ENCODE results near the gene NUDT15. TPM values are rescaled to one million over a fixed set of nuclear protein-coding genes. Genes with fewer than 3 reads are reported as not detected.

Gene NUDT15
- total RNA-seq, 1 experiment from 2014 or later, result 38.6 TPM

DNA sequence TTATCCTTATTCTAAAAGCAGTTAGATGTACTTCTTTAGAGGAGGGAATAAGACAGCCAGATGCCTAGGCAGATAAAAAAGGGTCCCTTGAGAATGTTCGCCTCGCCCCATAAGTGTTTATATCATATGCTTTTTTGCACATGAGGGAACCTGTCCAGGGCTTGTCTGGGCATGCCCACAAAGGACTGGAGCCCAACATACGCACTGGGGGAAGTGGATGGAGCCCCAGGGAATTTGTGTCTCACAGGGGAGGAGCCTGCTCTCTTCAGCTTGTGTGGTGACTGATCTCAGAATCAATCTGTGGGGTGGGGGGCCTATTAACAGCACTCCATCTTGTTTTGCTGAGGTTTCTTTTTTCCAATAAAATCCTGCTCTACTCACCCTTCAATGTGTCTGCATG, 34.8 kb downstream of the NUDT15 start (continued):
- TF ChIP-seq, protein P1, sequence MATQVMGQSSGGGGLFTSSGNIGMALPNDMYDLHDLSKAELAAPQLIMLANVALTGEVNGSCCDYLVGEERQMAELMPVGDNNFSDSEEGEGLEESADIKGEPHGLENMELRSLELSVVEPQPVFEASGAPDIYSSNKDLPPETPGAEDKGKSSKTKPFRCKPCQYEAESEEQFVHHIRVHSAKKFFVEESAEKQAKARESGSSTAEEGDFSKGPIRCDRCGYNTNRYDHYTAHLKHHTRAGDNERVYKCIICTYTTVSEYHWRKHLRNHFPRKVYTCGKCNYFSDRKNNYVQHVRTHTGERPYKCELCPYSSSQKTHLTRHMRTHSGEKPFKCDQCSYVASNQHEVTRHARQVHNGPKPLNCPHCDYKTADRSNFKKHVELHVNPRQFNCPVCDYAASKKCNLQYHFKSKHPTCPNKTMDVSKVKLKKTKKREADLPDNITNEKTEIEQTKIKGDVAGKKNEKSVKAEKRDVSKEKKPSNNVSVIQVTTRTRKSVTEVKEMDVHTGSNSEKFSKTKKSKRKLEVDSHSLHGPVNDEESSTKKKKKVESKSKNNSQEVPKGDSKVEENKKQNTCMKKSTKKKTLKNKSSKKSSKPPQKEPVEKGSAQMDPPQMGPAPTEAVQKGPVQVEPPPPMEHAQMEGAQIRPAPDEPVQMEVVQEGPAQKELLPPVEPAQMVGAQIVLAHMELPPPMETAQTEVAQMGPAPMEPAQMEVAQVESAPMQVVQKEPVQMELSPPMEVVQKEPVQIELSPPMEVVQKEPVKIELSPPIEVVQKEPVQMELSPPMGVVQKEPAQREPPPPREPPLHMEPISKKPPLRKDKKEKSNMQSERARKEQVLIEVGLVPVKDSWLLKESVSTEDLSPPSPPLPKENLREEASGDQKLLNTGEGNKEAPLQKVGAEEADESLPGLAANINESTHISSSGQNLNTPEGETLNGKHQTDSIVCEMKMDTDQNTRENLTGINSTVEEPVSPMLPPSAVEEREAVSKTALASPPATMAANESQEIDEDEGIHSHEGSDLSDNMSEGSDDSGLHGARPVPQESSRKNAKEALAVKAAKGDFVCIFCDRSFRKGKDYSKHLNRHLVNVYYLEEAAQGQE (IDR thresholded peaks at IDR 0.05; ENCODE audit: low read depth), result no peak
- TF ChIP-seq SIN3A (IDR thresholded peaks at IDR 0.05; ENCODE audit: low read depth) (no peak), POLR2AphosphoS5 (IDR thresholded peaks at IDR 0.05; ENCODE audit: low read depth, low read length) (no peak), CEBPB (IDR thresholded peaks at IDR 0.05; ENCODE audit: low read depth) (no peak), JUND (IDR thresholded peaks at IDR 0.05) (no peak), ELF1 (IDR thresholded peaks at IDR 0.05; ENCODE audit: borderline replicate concordance, low read depth) (no peak), EZH2phosphoT487 (IDR thresholded peaks at IDR 0.05; ENCODE audit: borderline replicate concordance) (no peak), TCF7L2 (IDR thresholded peaks at IDR 0.05; ENCODE audit: borderline replicate concordance, extremely low read depth, insufficient read depth, insufficient read length) (no peak), SRF (IDR thresholded peaks at IDR 0.05; ENCODE audit: low read depth) (no peak)

DNA sequence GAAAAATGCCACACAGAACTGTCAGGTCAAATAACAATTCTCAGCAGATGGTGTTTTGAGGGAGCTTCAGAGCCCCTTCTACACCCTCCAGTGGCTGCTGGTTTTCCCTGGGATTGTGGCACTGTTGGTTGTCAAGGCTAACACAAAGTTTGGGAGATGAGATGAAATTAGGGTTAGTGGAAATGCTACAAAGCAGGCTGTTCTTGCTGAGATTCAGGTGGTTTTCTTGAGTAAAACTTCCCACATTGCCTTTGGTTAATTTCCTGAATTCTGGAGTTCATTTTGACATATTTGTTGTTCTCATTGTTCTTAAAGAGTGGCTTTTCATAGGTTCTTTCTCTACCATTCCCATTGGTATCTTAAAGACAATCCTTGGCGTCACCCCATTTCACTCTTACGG, 35.3 kb downstream of the NUDT15 start:
- ChIA-PET RAD21 (ENCODE audit: low non-redundant PET in 1 of 2, low total read pairs in 2 of 2, uncharacterized antibody in 2 of 2, unreplicated experiment in 2 of 2) (no interaction called here), POLR2A (no interaction called here), CTCF (no interaction called here)
- H3K9ac ChIP-seq (ENCODE audit: low read length), result no peak overlapping the region
- no peak for ATAC-seq
- H3K9me2 ChIP-seq (ENCODE audit: insufficient read depth), result no peaks in the 10 kb centered on the region
- H3K4me1 ChIP-seq (ENCODE audit: control insufficient read depth in 1 of 2, insufficient read depth in 2 of 2, low read length in 2 of 2), result no peaks in the 10 kb centered on the region
- H3K79me2 ChIP-seq (ENCODE audit: insufficient read depth, low read length), result peaks cover 8% of the 10 kb centered on the region; the same call in 1 of the 2 replicates
- peaks cover 15 to 18% of the 10 kb centered on the region in 2 experiments; a peak in 3 of 4 replicates for H3K9me3 ChIP-seq (ENCODE audit: control insufficient read depth in 1 of 2, insufficient read depth in 1 of 2, low read depth in 1 of 2, low read length in 2 of 2)
- BruUV-seq (replicated peaks), result no TSS peak
- peaks cover 40 to 86% of the 10 kb centered on the region in 2 experiments for H3K36me3 ChIP-seq (ENCODE audit: control insufficient read depth in 1 of 2, insufficient read depth in 2 of 2, low read length in 2 of 2)
- no peak overlapping the region for H2AFZ ChIP-seq (ENCODE audit: low read depth, low read length, poor library complexity, severe bottlenecking)
- H3K4me3 ChIP-seq (replicated peaks in 1 of 2; ENCODE audit: low read depth in 1 of 2, low read length in 2 of 2), result no peak overlapping the region
- H3K27ac ChIP-seq (ENCODE audit: low read depth, low read length), result 0 out of 2 replicates have a peak overlapping the region, but pooled peaks have one; percentile 40
- no peak for DNase-seq (ENCODE audit: low read depth, low spot score)
- TF ChIP-seq, protein P1 (IDR thresholded peaks at IDR 0.05; ENCODE audit: low read depth), result no peak
- TF ChIP-seq YY1 (IDR thresholded peaks at IDR 0.05; ENCODE audit: extremely low read depth, insufficient replicate concordance, low read depth, low read length) (no peak), CTCF (IDR thresholded peaks at IDR 0.05 in 2 of 3, conservative IDR thresholded peaks at IDR 0.05 in 1 of 3; ENCODE audit: borderline replicate concordance in 1 of 3, insufficient read depth in 1 of 3, low read depth in 2 of 3, low read length in 2 of 3) (no peak), EZH2phosphoT487 (IDR thresholded peaks at IDR 0.05; ENCODE audit: borderline replicate concordance) (no peak), ZFX (IDR thresholded peaks at IDR 0.05) (no peak), POLR2AphosphoS5 (IDR thresholded peaks at IDR 0.05; ENCODE audit: low read depth, low read length) (no peak), EZH2 (IDR thresholded peaks at IDR 0.05) (no peak), EGR1 (IDR thresholded peaks at IDR 0.05; ENCODE audit: low read depth) (no peak), SRF (IDR thresholded peaks at IDR 0.05; ENCODE audit: low read depth) (no peak)
- TF ChIP-seq, protein P2, sequence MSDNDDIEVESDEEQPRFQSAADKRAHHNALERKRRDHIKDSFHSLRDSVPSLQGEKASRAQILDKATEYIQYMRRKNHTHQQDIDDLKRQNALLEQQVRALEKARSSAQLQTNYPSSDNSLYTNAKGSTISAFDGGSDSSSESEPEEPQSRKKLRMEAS (IDR thresholded peaks at IDR 0.05), result no peak
- H3K27me3 ChIP-seq (ENCODE audit: insufficient read depth, low read length), result no peaks in the 10 kb centered on the region
- H4K20me1 ChIP-seq (ENCODE audit: insufficient read depth), result no peaks in the 10 kb centered on the region
- intact Hi-C loops (cut with micrococcal nuclease), result no loop called here
- no peak overlapping the region for H3K4me2 ChIP-seq (ENCODE audit: low read length)
